Hepatocyte (in vitro differentiated cells): ENCODE measurements around the gene AKAP13. TPM values are rescaled to one million over a fixed set of nuclear protein-coding genes. Genes with fewer than 3 reads are reported as not detected.

Experiments used
- DNase-seq: peaks from one replicate; pipeline ENCODE4 v3.0.0-alpha.2; 2016; ENCODE audit warnings: low spot score
- H2AFZ ChIP-seq: fragments of 200-600 bp; sonication (generic); 2 replicates; pipeline ENCODE4 v1.6.0; 2016; ENCODE audit warnings: antibody characterized with exemption, mild to moderate bottlenecking
- H3K27ac ChIP-seq: fragments of 200-600 bp; sonication (generic); 2 replicates; pipeline ENCODE4 v1.5.1; 2016; ENCODE audit warnings: mild to moderate bottlenecking
- H3K27me3 ChIP-seq: fragments of 200-600 bp; sonication (generic); 2 replicates; pipeline ENCODE4 v1.6.1; 2016
- H3K36me3 ChIP-seq: fragments of 200-600 bp; sonication (generic); replicated peaks from 2 replicates; pipeline ENCODE4 v1.5.1; 2016; ENCODE audit warnings: low read depth; ENCODE audit not compliant: insufficient read depth
- H3K4me1 ChIP-seq: fragments of 200-600 bp; sonication (generic); 2 replicates; pipeline ENCODE4 v1.5.1; 2016; ENCODE audit warnings: mild to moderate bottlenecking, moderate library complexity; ENCODE audit not compliant: insufficient read depth
- H3K4me2 ChIP-seq: fragments of 200-600 bp; sonication (generic); 2 replicates; pipeline ENCODE4 v1.6.0; 2016
- H3K4me3 ChIP-seq: fragments of 200-600 bp; sonication (generic); 2 replicates; pipeline ENCODE4 v1.5.1; 2016; ENCODE audit warnings: mild to moderate bottlenecking
- H3K79me2 ChIP-seq: fragments of 200-600 bp; sonication (generic); 2 replicates; pipeline ENCODE4 v1.6.0; 2017; ENCODE audit warnings: mild to moderate bottlenecking
- H3K9me2 ChIP-seq: fragments of 200-600 bp; sonication (generic); replicated peaks from 2 replicates; pipeline ENCODE4 v1.6.0; 2017; ENCODE audit warnings: mild to moderate bottlenecking; ENCODE audit not compliant: insufficient read depth
- H3K9me3 ChIP-seq: fragments of 200-600 bp; sonication (generic); 2 replicates; pipeline ENCODE4 v1.5.1; 2016; ENCODE audit warnings: low read depth, mild to moderate bottlenecking
- H4K20me1 ChIP-seq: fragments of 200-600 bp; sonication (generic); 2 replicates; pipeline ENCODE4 v1.6.0; 2016; ENCODE audit warnings: mild to moderate bottlenecking; ENCODE audit not compliant: insufficient read depth, poor library complexity, severe bottlenecking
- EZH2 ChIP-seq: fragments of 200-600 bp; sonication (generic); IDR thresholded peaks from 2 replicates; pipeline ENCODE4 v1.6.1; 2016; ENCODE audit warnings: antibody characterized with exemption, mild to moderate bottlenecking, borderline replicate concordance
- EZH2phosphoT487 ChIP-seq: fragments of 200-600 bp; sonication (generic); IDR thresholded peaks from one replicate; pipeline ENCODE4 v1.6.1; 2018; ENCODE audit warnings: antibody characterized with exemption, mild to moderate bottlenecking, low read depth, moderate library complexity; ENCODE audit not compliant: unreplicated experiment, severe bottlenecking
- WGBS: methylation state at CpG from one replicate; pipeline ENCODE4 v1.1.6; 2016; ENCODE audit warnings: low lambda C conversion rate; ENCODE audit errors: missing lambda C conversion rate; 5-methylcytosine and 5-hydroxymethylcytosine counted together
- polyA plus RNA-seq: library from polyadenylated mRNA; unstranded; fragments of >200 nt; fragmentation: Nextera tagmentation; extraction: Ambion mirVana; gene quantifications from 2 replicates; pipeline ENCODE4 v1.2.1, GENCODE V29; 2016
- total RNA-seq: library from RNA; depleted of rRNA; stranded (reverse); fragments of >200 nt; gene quantifications from 2 replicates; pipeline ENCODE4 v1.2.3, GENCODE V29; 2014
- TF ChIP-seq, protein P1 (sequence below): fragments of 200-600 bp; sonication (generic); IDR thresholded peaks from 2 replicates; pipeline ENCODE4 v1.5.1; 2016; ENCODE audit warnings: antibody characterized with exemption, mild to moderate bottlenecking; ENCODE audit not compliant: poor library complexity

AKAP13 gene
- total and polyA plus RNA-seq, 2 experiments from 2014 or later = 55.6 to 80.9 TPM

GRCh38 chr15:85542895-85543331, 162.5 kb downstream of the AKAP13 start:
- peaks cover 30% of the 10 kb centered on the region for H3K79me2 ChIP-seq
- no peaks in the 10 kb centered on the region for H3K27me3 ChIP-seq
- peaks cover 36% of the 10 kb centered on the region for H3K4me1 ChIP-seq
- H3K36me3 ChIP-seq = no peaks in the 10 kb centered on the region
- no peak for TF ChIP-seq EZH2
- no peak for TF ChIP-seq EZH2phosphoT487
- TF ChIP-seq, protein P1, sequence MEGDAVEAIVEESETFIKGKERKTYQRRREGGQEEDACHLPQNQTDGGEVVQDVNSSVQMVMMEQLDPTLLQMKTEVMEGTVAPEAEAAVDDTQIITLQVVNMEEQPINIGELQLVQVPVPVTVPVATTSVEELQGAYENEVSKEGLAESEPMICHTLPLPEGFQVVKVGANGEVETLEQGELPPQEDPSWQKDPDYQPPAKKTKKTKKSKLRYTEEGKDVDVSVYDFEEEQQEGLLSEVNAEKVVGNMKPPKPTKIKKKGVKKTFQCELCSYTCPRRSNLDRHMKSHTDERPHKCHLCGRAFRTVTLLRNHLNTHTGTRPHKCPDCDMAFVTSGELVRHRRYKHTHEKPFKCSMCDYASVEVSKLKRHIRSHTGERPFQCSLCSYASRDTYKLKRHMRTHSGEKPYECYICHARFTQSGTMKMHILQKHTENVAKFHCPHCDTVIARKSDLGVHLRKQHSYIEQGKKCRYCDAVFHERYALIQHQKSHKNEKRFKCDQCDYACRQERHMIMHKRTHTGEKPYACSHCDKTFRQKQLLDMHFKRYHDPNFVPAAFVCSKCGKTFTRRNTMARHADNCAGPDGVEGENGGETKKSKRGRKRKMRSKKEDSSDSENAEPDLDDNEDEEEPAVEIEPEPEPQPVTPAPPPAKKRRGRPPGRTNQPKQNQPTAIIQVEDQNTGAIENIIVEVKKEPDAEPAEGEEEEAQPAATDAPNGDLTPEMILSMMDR = no peak
- H4K20me1 ChIP-seq = no peaks in the 10 kb centered on the region
- peak overlapping the region; percentile 27 for H3K4me2 ChIP-seq
- 62% methylated on average over 3 of the region's 3 CpGs for WGBS
- no peak overlapping the region for H3K4me3 ChIP-seq
- H3K27ac ChIP-seq = peak overlapping the region; percentile 26
- H3K9me2 ChIP-seq = no peaks in the 10 kb centered on the region
- H3K9me3 ChIP-seq = no peaks in the 10 kb centered on the region
- DNase-seq = no peak
- no peak overlapping the region for H2AFZ ChIP-seq

DNA sequence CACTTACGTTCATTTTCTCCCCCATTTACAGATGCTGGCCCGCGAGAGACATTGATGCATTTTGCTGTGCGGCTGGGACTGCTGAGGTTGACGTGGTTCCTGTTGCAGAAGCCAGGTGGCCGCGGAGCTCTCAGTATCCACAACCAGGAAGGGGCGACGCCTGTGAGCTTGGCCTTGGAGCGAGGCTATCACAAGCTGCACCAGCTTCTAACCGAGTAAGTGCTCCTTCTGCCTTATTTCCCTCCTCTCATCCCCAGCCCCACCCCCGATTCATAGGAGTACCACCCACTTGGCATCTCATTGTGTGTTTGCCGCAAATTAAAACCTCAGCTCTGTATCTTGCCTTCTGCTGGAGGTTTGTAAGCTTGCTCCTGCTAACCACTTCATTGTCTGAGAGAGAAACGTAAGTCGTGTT, 163.3 kb downstream of the AKAP13 start:
- DNase-seq = peak; percentile 35
- peak overlapping the region; percentile 26 for H3K27ac ChIP-seq

GRCh38 chr15:85545185-85545584, 164.8 kb downstream of the AKAP13 start:
- DNase-seq = no peak
- peak overlapping the region; percentile 6 for H3K27ac ChIP-seq
- no peaks in the 10 kb centered on the region for H4K20me1 ChIP-seq

More for the DNA sequence above, 163.3 kb downstream of the AKAP13 start:
- WGBS = 73% methylated on average over 15 of the region's 15 CpGs
- peaks cover 36% of the 10 kb centered on the region for H3K4me1 ChIP-seq
- H3K4me2 ChIP-seq = peak overlapping the region; percentile 27
- H3K36me3 ChIP-seq = no peaks in the 10 kb centered on the region
- H4K20me1 ChIP-seq = no peaks in the 10 kb centered on the region
- no peaks in the 10 kb centered on the region for H3K9me2 ChIP-seq
- peaks cover 32% of the 10 kb centered on the region for H3K79me2 ChIP-seq
- no peak overlapping the region for H3K4me3 ChIP-seq
- no peak overlapping the region for H2AFZ ChIP-seq
- no peak for TF ChIP-seq EZH2phosphoT487
- TF ChIP-seq, protein P1 = no peak
- no peak for TF ChIP-seq EZH2
- H3K27me3 ChIP-seq = no peaks in the 10 kb centered on the region
- H3K9me3 ChIP-seq = no peaks in the 10 kb centered on the region

More at GRCh38 chr15:85545185-85545584, 164.8 kb downstream of the AKAP13 start:
- no peak overlapping the region for H3K4me2 ChIP-seq
- H2AFZ ChIP-seq = no peak overlapping the region
- no peaks in the 10 kb centered on the region for H3K36me3 ChIP-seq
- no peaks in the 10 kb centered on the region for H3K27me3 ChIP-seq
- H3K9me2 ChIP-seq = no peaks in the 10 kb centered on the region
- no peaks in the 10 kb centered on the region for H3K9me3 ChIP-seq
- TF ChIP-seq, protein P1 = no peak
- TF ChIP-seq EZH2 (no peak), EZH2phosphoT487 (no peak)
- H3K4me1 ChIP-seq = peaks cover 36% of the 10 kb centered on the region
- peaks cover 20% of the 10 kb centered on the region for H3K79me2 ChIP-seq
- H3K4me3 ChIP-seq = no peak overlapping the region
- 57% methylated on average over 1 of the region's 1 CpG for WGBS
